K562 (cell line): ENCODE results near the gene AGBL1. TPM values are rescaled to one million over a fixed set of nuclear protein-coding genes. Genes with fewer than 3 reads are reported as not detected.

Experiments used
- ATAC-seq: fragments of 200-7000 bp; cut with Tn5 transposase; 3 replicates; pipeline ENCODE4 v1.9.1; 2020; ENCODE audit warnings: moderate library complexity
- BruUV-seq: library from RNA; stranded (reverse); fragments of 400-500 nt; replicated peaks from 2 replicates; lab custom pipeline; 2021; lab: Mats Ljungman, UMichigan
- CTCF ChIA-PET: fragments of 300-600 bp; formaldehyde crosslinking; extraction: SDS; loops from one replicate; lab custom pipeline; 2021; ENCODE audit warnings: low intra/inter-chr PET ratio; lab: Yijun Ruan, JAX
- POLR2A ChIA-PET: fragments of 300-600, 350-650 bp; sonication (Branson Sonifier 250); formaldehyde crosslinking; extraction: SDS; loops from one replicate; lab custom pipeline; 2021; ENCODE audit warnings: antibody characterized with exemption, inconsistent platforms; lab: Yijun Ruan, JAX
- DNase-seq, 4 experiments: peaks; one replicate each; pipeline versions ENCODE4 v3.0.0 to v3.0.0-alpha.2; 2011 to 2018; ENCODE audit warnings: low spot score in 3 of 4, mixed read lengths in 3 of 4; ENCODE audit errors: extremely low read depth in 1 of 4
- FAIRE-seq: peaks from 2 replicates; lab custom pipeline; 2011; peaks lifted over from hg19 to GRCh38; lab: Jason Lieb, UNC
- H2AFZ ChIP-seq: 2 replicates; pipeline ENCODE4 v1.6.0; 2011; ENCODE audit warnings: low read depth, low read length, control low read depth, inconsistent platforms
- H3K27ac ChIP-seq: fragments of 200-600 bp; 3 replicates; pipeline ENCODE4 v1.8.0; 2011; ENCODE audit warnings: low read depth, mild to moderate bottlenecking, control low read depth, inconsistent platforms, low read length, moderate library complexity, mixed read lengths; ENCODE audit errors: extremely low read depth
- H3K27me3 ChIP-seq, 2 experiments: fragments of 300-600 bp in 1 of 2; 2 replicates in 1 of 2; 3 replicates in 1 of 2; pipeline versions ENCODE4 v1.6.0 to v1.8.0; 2011; ENCODE audit warnings: inconsistent platforms in 2 of 2, low read length in 2 of 2, mild to moderate bottlenecking in 1 of 2, mixed read lengths in 1 of 2, moderate library complexity in 1 of 2; ENCODE audit not compliant: control insufficient read depth in 2 of 2, insufficient read depth in 2 of 2
- H3K36me3 ChIP-seq: fragments of 300-600 bp; 3 replicates; pipeline ENCODE4 v1.8.0; 2011; ENCODE audit warnings: mild to moderate bottlenecking, low read length, inconsistent platforms; ENCODE audit not compliant: control insufficient read depth, insufficient read depth
- H3K4me1 ChIP-seq, 2 experiments: fragments of 200-600 bp in 1 of 2; replicated peaks in 1 of 2; 2 replicates in 1 of 2; 3 replicates in 1 of 2; pipeline versions ENCODE4 v1.5.1 to v1.8.0; 2011; ENCODE audit warnings: inconsistent platforms in 2 of 2, low read length in 2 of 2, mild to moderate bottlenecking in 1 of 2, mixed read lengths in 1 of 2, moderate library complexity in 1 of 2; ENCODE audit not compliant: control insufficient read depth in 2 of 2, insufficient read depth in 2 of 2
- H3K4me2 ChIP-seq: 2 replicates; pipeline ENCODE4 v1.6.1; 2011; ENCODE audit warnings: low read length, control low read depth, inconsistent platforms, mixed read lengths; ENCODE audit not compliant: insufficient read depth
- H3K4me3 ChIP-seq: fragments of 200-600 bp; sonication (generic), shearing (Covaris generic); 2 replicates; pipeline ENCODE4 v1.5.1; 2016; ENCODE audit warnings: control low read depth, inconsistent platforms
- H3K79me2 ChIP-seq: fragments of 200-600 bp; 3 replicates; pipeline ENCODE4 v1.8.0; 2011; ENCODE audit warnings: low read length, inconsistent platforms; ENCODE audit not compliant: control insufficient read depth, insufficient read depth
- H3K9ac ChIP-seq, 2 experiments: 2 replicates each; pipeline versions ENCODE4 v1.6.0 to v1.6.1; 2011; ENCODE audit warnings: low read depth in 2 of 2, low read length in 2 of 2, control low read depth in 1 of 2, inconsistent platforms in 1 of 2, mild to moderate bottlenecking in 1 of 2, mixed read lengths in 1 of 2; ENCODE audit not compliant: insufficient read depth in 1 of 2
- H3K9me1 ChIP-seq: one replicate; pipeline ENCODE4 v1.6.0; 2011; ENCODE audit warnings: inconsistent platforms, mild to moderate bottlenecking, low read length, moderate library complexity; ENCODE audit not compliant: control insufficient read depth, insufficient read depth
- H3K9me3 ChIP-seq: replicated peaks from 2 replicates; pipeline ENCODE4 v1.5.1; 2011; ENCODE audit warnings: low read depth, low read length, inconsistent platforms; ENCODE audit not compliant: control insufficient read depth, insufficient read depth
- H4K20me1 ChIP-seq: replicated peaks from 2 replicates; pipeline ENCODE4 v1.6.1; 2011; ENCODE audit warnings: low read length, inconsistent platforms, mixed read lengths; ENCODE audit not compliant: control insufficient read depth, insufficient read depth
- C11orf30 ChIP-seq: fragments of 450-650 bp; IDR thresholded peaks from 2 replicates; pipeline ENCODE4 v1.6.1; 2016; ENCODE audit warnings: low read depth, mild to moderate bottlenecking
- ERF ChIP-seq: fragments of 450-650 bp; formaldehyde crosslinking; IDR thresholded peaks from 2 replicates; pipeline ENCODE4 v1.4.0; 2020; ENCODE audit warnings: mild to moderate bottlenecking, mixed read lengths
- HNRNPLL ChIP-seq: fragments of 200-400 bp; formaldehyde crosslinking; IDR thresholded peaks from 2 replicates; pipeline ENCODE4 v1.6.1; 2017; ENCODE audit warnings: low read length, low read depth, mild to moderate bottlenecking; ENCODE audit not compliant: poor library complexity, severe bottlenecking
- MAFF ChIP-seq: IDR thresholded peaks from 2 replicates; pipeline ENCODE4 v1.6.1; 2012; ENCODE audit warnings: low read length, improper control_type of control experiment
- MAFG ChIP-seq: fragments of 450-650 bp; conservative IDR thresholded peaks from 2 replicates; pipeline ENCODE4 v1.6.1; 2016; ENCODE audit warnings: missing genetic modification characterization, missing compliant biosample characterization
- MAFK ChIP-seq: IDR thresholded peaks from 2 replicates; pipeline ENCODE4 v1.6.1; 2011; ENCODE audit warnings: low read length, improper control_type of control experiment
- NFXL1 ChIP-seq: fragments of 450-650 bp; formaldehyde crosslinking; IDR thresholded peaks from 2 replicates; pipeline ENCODE4 v1.4.0; 2021; ENCODE audit warnings: mild to moderate bottlenecking
- RBM15 ChIP-seq: fragments of 200-400 bp; formaldehyde crosslinking; IDR thresholded peaks from 2 replicates; pipeline ENCODE4 v1.6.1; 2018; ENCODE audit warnings: mild to moderate bottlenecking, low read length, moderate library complexity; ENCODE audit not compliant: insufficient read depth
- SMARCA4 ChIP-seq: fragments of 450-650 bp; IDR thresholded peaks from 2 replicates; pipeline ENCODE4 v1.6.1; 2016
- SREBF1 ChIP-seq: fragments of 150-350 bp; IDR thresholded peaks from 2 replicates; pipeline ENCODE4 v1.6.1; 2014; ENCODE audit warnings: antibody characterized with exemption, low read depth, low read length, borderline replicate concordance
- U2AF2 ChIP-seq: fragments of 200-400 bp; formaldehyde crosslinking; optimal IDR thresholded peaks from 2 replicates; pipeline ENCODE3; 2017; ENCODE audit warnings: low read depth, mild to moderate bottlenecking, low read length
- XRCC5 ChIP-seq: fragments of 200-400 bp; formaldehyde crosslinking; IDR thresholded peaks from 2 replicates; pipeline ENCODE4 v1.6.1; 2017; ENCODE audit warnings: low read depth, mild to moderate bottlenecking, low read length
- ZKSCAN8 ChIP-seq: fragments of 200-800 bp; sonication (Bioruptor generic); IDR thresholded peaks from 2 replicates; pipeline ENCODE4 v1.6.1; 2016; ENCODE audit warnings: missing genetic modification characterization, missing compliant biosample characterization
- ZNF316 ChIP-seq: fragments of 450-650 bp; IDR thresholded peaks from 2 replicates; pipeline ENCODE4 v1.6.1; 2016
- ZNF583 ChIP-seq: fragments of 250-450 bp; sonication (Bioruptor Pico); IDR thresholded peaks from 2 replicates; pipeline ENCODE4 v1.4.0; 2020
- ZNF75A ChIP-seq: fragments of 450-650 bp; formaldehyde crosslinking; IDR thresholded peaks from 2 replicates; pipeline ENCODE4 v1.4.0; 2020; ENCODE audit warnings: mild to moderate bottlenecking
- WGBS: fragments of 100-300 bp; shearing (Covaris generic); methylation state at CpG from one replicate; pipeline ENCODE4 v1.1.6; 2016; ENCODE audit warnings: low coverage, mixed read lengths; ENCODE audit not compliant: insufficient coverage; ENCODE audit errors: missing lambda C conversion rate; 5-methylcytosine and 5-hydroxymethylcytosine counted together
- in situ Hi-C: fragments of 300-500 bp; cut with MboI; formaldehyde crosslinking; loops from 4 replicates; pipeline ENCODE4 v1.15.0; 2018; ENCODE audit warnings: inconsistent platforms, mixed read lengths
- intact Hi-C: fragments of 100-400 bp; cut with micrococcal nuclease; formaldehyde crosslinking; loops from 2 replicates; pipeline ENCODE4 v1.14.2; 2022
- polyA plus RNA-seq, 8 experiments: library from polyadenylated mRNA; depleted of rRNA in 4 of 8; stranded (reverse) in 5 of 8; unstranded in 3 of 8; fragments of >200 nt; fragmentation: Nextera tagmentation in 2 of 8; fragmentation: Illumina TruSeq in 1 of 8; extraction: Ambion mirVana in 2 of 8; extraction: Trizol in 1 of 8; gene quantifications; 2 replicates each; pipeline versions ENCODE4 v1.2.1 to v1.2.3, GENCODE V29; 2011 to 2014; ENCODE audit warnings: inconsistent platforms in 1 of 8, missing spikeins in 1 of 8
- total RNA-seq, 7 experiments: library from RNA; depleted of rRNA in 6 of 7; stranded (reverse); fragments of >200 nt in 6 of 7; fragmentation: Illumina TruSeq in 2 of 7; extraction: Trizol in 2 of 7; gene quantifications; 2 replicates each; pipeline versions ENCODE4 v1.2.1 to v1.2.3, GENCODE V29; 2011 to 2021; ENCODE audit warnings: low replicate concordance in 1 of 7
- TF ChIP-seq, protein P1 (sequence below): conservative IDR thresholded peaks from 2 replicates; pipeline ENCODE4 v1.6.1; 2011; ENCODE audit warnings: low read depth, mild to moderate bottlenecking, low read length; ENCODE audit not compliant: control insufficient read depth

The AGBL1 gene
- total and polyA plus RNA-seq, 9 of the 15 experiments (the other 6 are each of a cell fraction or from before 2014, with no cell fraction given) = not detected

- H3K9me1 ChIP-seq = no peaks in the 10 kb centered on the region
- H3K27ac ChIP-seq = no peak overlapping the region
- intact Hi-C loops (no loop called here), in situ Hi-C loops (no loop called here)
- no peaks in the 10 kb centered on the region for H3K4me1 ChIP-seq
- no peaks in the 10 kb centered on the region for H3K9me3 ChIP-seq
- H3K36me3 ChIP-seq = no peaks in the 10 kb centered on the region
- BruUV-seq = no TSS peak
- TF ChIP-seq C11orf30 (peak; percentile 70), MAFG (tag) (peak; percentile 82), MAFF (peak; percentile 89), MAFK (peak; percentile 91), XRCC5 (no peak), ZNF316 (peak; percentile 91), RBM15 (no peak)
- 0% methylated on average over 1 of the region's 1 CpG for WGBS
- FAIRE-seq (no peak), ATAC-seq (no peak), DNase-seq (no peak)
- H3K27me3 ChIP-seq = no peaks in the 10 kb centered on the region
- H3K4me3 ChIP-seq = no peak overlapping the region
- H3K79me2 ChIP-seq = no peaks in the 10 kb centered on the region
- no peaks in the 10 kb centered on the region for H4K20me1 ChIP-seq
- no peak overlapping the region for H3K9ac ChIP-seq
- ChIA-PET POLR2A (no interaction called here), CTCF (no interaction called here)
- H2AFZ ChIP-seq = no peak overlapping the region
- no peak overlapping the region for H3K4me2 ChIP-seq
Observed at GRCh38 chr15:86494475-86494874, 414.8 kb downstream of the AGBL1 start.

DNA sequence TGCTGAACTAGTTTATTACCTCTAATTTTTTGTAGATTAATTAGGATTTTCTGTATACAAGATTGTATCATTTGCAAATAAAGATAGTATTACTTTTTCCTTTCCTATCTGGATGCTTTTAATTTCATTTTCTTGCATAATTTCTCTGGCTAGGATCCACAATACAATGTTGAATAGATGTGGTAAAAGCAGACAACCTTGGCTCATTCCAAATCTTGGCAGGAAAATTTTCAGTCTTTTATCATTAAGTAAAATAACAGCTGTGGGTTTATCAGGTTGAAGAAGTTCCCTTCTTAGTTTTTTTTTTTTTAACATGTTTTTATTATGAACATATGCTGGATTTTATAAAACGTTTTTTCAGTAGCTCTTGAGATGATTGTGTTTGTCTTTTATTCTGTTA, 422.6 kb downstream of the AGBL1 start:
- DNase-seq (no peak), ATAC-seq (no peak), FAIRE-seq (no peak)
- Histone ChIP-seq H3K4me3 (no peak overlapping the region), H3K36me3 (no peaks in the 10 kb centered on the region), H3K79me2 (no peaks in the 10 kb centered on the region), H3K27ac (no peak overlapping the region), H2AFZ (no peak overlapping the region), H3K27me3 (no peaks in the 10 kb centered on the region), H3K4me2 (no peak overlapping the region), H3K9me3 (no peaks in the 10 kb centered on the region), H3K4me1 (no peaks in the 10 kb centered on the region), H3K9me1 (no peaks in the 10 kb centered on the region), H4K20me1 (no peaks in the 10 kb centered on the region), H3K9ac (no peak overlapping the region)
- ChIA-PET POLR2A (interaction anchor here (0.6 kb wide), 1 partner anchor 65 kb away, joined by 3 read pairs; no protein-coding TSS in a partner anchor), CTCF (no interaction called here)
- BruUV-seq = no TSS peak
- in situ Hi-C loops = no loop called here
- intact Hi-C loops = no loop called here
- no peak for TF ChIP-seq U2AF2
- TF ChIP-seq ZKSCAN8 = no peak
- TF ChIP-seq, protein P1, sequence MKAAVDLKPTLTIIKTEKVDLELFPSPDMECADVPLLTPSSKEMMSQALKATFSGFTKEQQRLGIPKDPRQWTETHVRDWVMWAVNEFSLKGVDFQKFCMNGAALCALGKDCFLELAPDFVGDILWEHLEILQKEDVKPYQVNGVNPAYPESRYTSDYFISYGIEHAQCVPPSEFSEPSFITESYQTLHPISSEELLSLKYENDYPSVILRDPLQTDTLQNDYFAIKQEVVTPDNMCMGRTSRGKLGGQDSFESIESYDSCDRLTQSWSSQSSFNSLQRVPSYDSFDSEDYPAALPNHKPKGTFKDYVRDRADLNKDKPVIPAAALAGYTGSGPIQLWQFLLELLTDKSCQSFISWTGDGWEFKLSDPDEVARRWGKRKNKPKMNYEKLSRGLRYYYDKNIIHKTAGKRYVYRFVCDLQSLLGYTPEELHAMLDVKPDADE = no peak
- TF ChIP-seq ZNF75A = no peak
- TF ChIP-seq SMARCA4 = no peak
- no peak for TF ChIP-seq ERF (CRISPR knock-in tag)
- TF ChIP-seq HNRNPLL = no peak
- TF ChIP-seq SREBF1 = no peak
- TF ChIP-seq ZNF583 (CRISPR knock-in tag) = no peak
- TF ChIP-seq NFXL1 = no peak
- WGBS = 0% methylated on average over 1 of the region's 1 CpG
